Superior temporal gyrus (tissue), 1 donor: ENCODE measurements around the gene MTTP.

Source experiments
- DNase-seq: peaks from one replicate; pipeline ENCODE4 v3.0.0-alpha.2; 2016; ENCODE audit errors: extremely low spot score

The MTTP gene

DNA sequence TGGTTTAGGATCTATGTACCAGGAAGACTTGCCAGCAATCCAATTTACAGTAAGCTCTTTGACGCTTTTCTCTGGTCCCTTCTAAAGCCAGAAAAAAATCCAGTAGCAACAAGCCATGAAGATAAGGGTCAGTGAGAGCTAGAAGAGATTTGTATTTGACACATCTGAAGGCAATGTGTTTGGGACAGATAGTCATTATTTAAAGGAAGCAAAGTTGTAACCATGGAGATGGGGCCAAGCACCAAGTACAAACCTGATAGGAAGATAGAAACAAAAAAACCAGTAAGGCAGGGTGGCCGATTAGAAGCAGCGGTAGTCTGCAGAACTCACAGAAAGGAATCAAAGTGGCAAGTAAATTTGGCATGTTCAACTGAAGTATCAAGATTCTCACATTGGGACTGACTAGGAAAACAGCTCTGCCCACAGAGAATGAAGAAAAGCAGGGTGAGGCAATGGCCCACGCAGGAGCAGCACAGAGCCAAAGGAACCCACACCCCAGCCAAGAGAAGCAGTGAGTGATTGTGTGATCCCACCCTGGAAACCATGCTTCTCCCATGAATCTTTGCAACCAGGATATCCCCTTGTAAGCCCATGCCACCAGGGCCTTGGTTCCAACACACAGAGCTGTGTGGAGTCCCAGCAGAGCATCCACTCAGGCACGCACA is 95.9 kb downstream of the MTTP start:
- DNase-seq: no peak
